Natural killer cell treated with Interleukin-12 subunit alpha and Interleukin-12 subunit beta and Interleukin-15 and Interleukin-18, amount 100 ng/mL, for 72 hours (primary cell): ENCODE data around the gene SCUBE1. TPM values are rescaled to one million over a fixed set of nuclear protein-coding genes. Genes with fewer than 3 reads are reported as not detected.
"Not testable (repeated sequence)": the region's sequence is repeated elsewhere in the genome, so short reads cannot be mapped to it uniquely, and the experiment has no call there.

Experiments
- ATAC-seq, 2 donors: fragments of 150-1000 bp; cut with Tn5 transposase in 1 of 2; sonication (Bioruptor Pico), chemical (Tn5 transposase) in 1 of 2; 2 replicates each; pipeline ENCODE4 v1.10.0; 2021
- DNase-seq: peaks from one replicate; pipeline ENCODE4 v3.0.0; 2022; ENCODE audit warnings: low spot score
- H3K27ac Mint-ChIP-seq, 2 donors: 1 replicate in 1 of 2; 2 replicates in 1 of 2; pipeline ENCODE4 v1.8.0; 2022; ENCODE audit warnings: mixed read lengths in 2 of 2, mild to moderate bottlenecking in 1 of 2, moderate library complexity in 1 of 2
- H3K27me3 Mint-ChIP-seq, 2 donors: 1 replicate in 1 of 2; 2 replicates in 1 of 2; pipeline ENCODE4 v1.8.0; 2022; ENCODE audit warnings: mixed read lengths in 2 of 2
- H3K36me3 Mint-ChIP-seq: one replicate; pipeline ENCODE4 v1.8.0; 2022; ENCODE audit warnings: mixed read lengths
- H3K4me1 Mint-ChIP-seq, 2 donors: 1 replicate in 1 of 2; 2 replicates in 1 of 2; pipeline ENCODE4 v1.8.0; 2022; ENCODE audit warnings: low read depth in 2 of 2, mixed read lengths in 2 of 2, mild to moderate bottlenecking in 1 of 2
- H3K4me3 Mint-ChIP-seq: one replicate; pipeline ENCODE4 v1.8.0; 2022; ENCODE audit warnings: mixed read lengths
- H3K9me3 Mint-ChIP-seq: 2 replicates; pipeline ENCODE4 v1.8.0; 2022; ENCODE audit warnings: mixed read lengths
- total RNA-seq, 2 donors: library from RNA; stranded (reverse); gene quantifications; one replicate each; pipeline ENCODE4 v1.2.3, GENCODE V29; 2022

SCUBE1 gene
- total RNA-seq, 2 donors from 2014 or later = 0.14 TPM; not detected in 1

GRCh38 chr22:43288378-43288777, 54.8 kb downstream of the SCUBE1 start:
- no peaks in the 10 kb centered on the region for H3K9me3 Mint-ChIP-seq
- H3K4me3 Mint-ChIP-seq = no peak overlapping the region

GRCh38 chr22:43287441-43287840, 55.7 kb downstream of the SCUBE1 start:
- peaks cover 0 to 3% of the 10 kb centered on the region in 2 donors for H3K27me3 Mint-ChIP-seq

More at GRCh38 chr22:43288378-43288777, 54.8 kb downstream of the SCUBE1 start:
- Mint-ChIP-seq H3K36me3 (no peaks in the 10 kb centered on the region), H3K4me1 (peaks cover 18 to 19% of the 10 kb centered on the region in 2 donors), H3K27me3 (peaks cover 0 to 3% of the 10 kb centered on the region in 2 donors), H3K27ac (peak overlapping the region; percentile 23 to 53)
- no peak for ATAC-seq
- no peak for DNase-seq

GRCh38 chr22:43281394-43281793, 61.8 kb downstream of the SCUBE1 start:
- Mint-ChIP-seq H3K4me1 (peaks cover 6 to 11% of the 10 kb centered on the region in 2 donors), H3K4me3 (no peak overlapping the region), H3K27me3 (no peaks in the 10 kb centered on the region), H3K9me3 (no peaks in the 10 kb centered on the region), H3K27ac (no peak overlapping the region), H3K36me3 (no peaks in the 10 kb centered on the region)
- DNase-seq (no peak), ATAC-seq (no peak)

More at GRCh38 chr22:43287441-43287840, 55.7 kb downstream of the SCUBE1 start:
- Mint-ChIP-seq H3K27ac (no peak overlapping the region), H3K36me3 (no peaks in the 10 kb centered on the region), H3K9me3 (no peaks in the 10 kb centered on the region), H3K4me1 (peaks cover 18 to 19% of the 10 kb centered on the region in 2 donors), H3K4me3 (no peak overlapping the region)
- DNase-seq (no peak), ATAC-seq (no peak)

- H3K4me1 Mint-ChIP-seq = peaks cover 6 to 14% of the 10 kb centered on the region in 2 donors
- not testable (repeated sequence) for DNase-seq, H3K9me3 Mint-ChIP-seq, H3K27me3 Mint-ChIP-seq, H3K4me3 Mint-ChIP-seq, H3K27ac Mint-ChIP-seq, H3K36me3 Mint-ChIP-seq
- peak in 1 of 2 donors; percentile 50 for ATAC-seq
Measured at GRCh38 chr22:43280523-43280886, 62.7 kb downstream of the SCUBE1 start.

- Mint-ChIP-seq H3K27ac (no peak overlapping the region), H3K27me3 (peaks cover 4 to 7% of the 10 kb centered on the region in 2 donors), H3K36me3 (no peaks in the 10 kb centered on the region), H3K9me3 (no peaks in the 10 kb centered on the region), H3K4me3 (no peak overlapping the region), H3K4me1 (peaks cover 6 to 16% of the 10 kb centered on the region in 2 donors)
- DNase-seq (no peak), ATAC-seq (no peak)
Measured at GRCh38 chr22:43279867-43280522, 63.2 kb downstream of the SCUBE1 start.

- no peak overlapping the region for H3K4me3 Mint-ChIP-seq
- H3K27ac Mint-ChIP-seq = no peak overlapping the region
- DNase-seq (no peak), ATAC-seq (no peak)
- H3K4me1 Mint-ChIP-seq = peaks cover 6 to 21% of the 10 kb centered on the region in 2 donors
- no peaks in the 10 kb centered on the region for H3K9me3 Mint-ChIP-seq
- peaks cover 4 to 7% of the 10 kb centered on the region in 2 donors for H3K27me3 Mint-ChIP-seq
- H3K36me3 Mint-ChIP-seq = no peaks in the 10 kb centered on the region
Measured at GRCh38 chr22:43277987-43278601, 65.1 kb downstream of the SCUBE1 start.

GRCh38 chr22:43277091-43277490, 66.1 kb downstream of the SCUBE1 start:
- ATAC-seq = no peak
- peaks cover 6 to 21% of the 10 kb centered on the region in 2 donors for H3K4me1 Mint-ChIP-seq
- DNase-seq = no peak
- H3K9me3 Mint-ChIP-seq = no peaks in the 10 kb centered on the region
- H3K36me3 Mint-ChIP-seq = no peaks in the 10 kb centered on the region
- H3K27me3 Mint-ChIP-seq = peaks cover 4 to 7% of the 10 kb centered on the region in 2 donors
- H3K27ac Mint-ChIP-seq = no peak overlapping the region
- H3K4me3 Mint-ChIP-seq = no peak overlapping the region

- H3K4me3 Mint-ChIP-seq = no peak overlapping the region
- ATAC-seq = no peak
- no peaks in the 10 kb centered on the region for H3K9me3 Mint-ChIP-seq
- peaks cover 6 to 16% of the 10 kb centered on the region in 2 donors for H3K4me1 Mint-ChIP-seq
- no peak overlapping the region for H3K27ac Mint-ChIP-seq
- no peak for DNase-seq
- peaks cover 4 to 7% of the 10 kb centered on the region in 2 donors for H3K27me3 Mint-ChIP-seq
- H3K36me3 Mint-ChIP-seq = no peaks in the 10 kb centered on the region
Measured at GRCh38 chr22:43276321-43276720, 66.9 kb downstream of the SCUBE1 start.

GRCh38 chr22:43275545-43276317, 67.4 kb downstream of the SCUBE1 start:
- Mint-ChIP-seq H3K36me3 (no peaks in the 10 kb centered on the region), H3K27ac (no peak overlapping the region), H3K27me3 (peaks cover 4 to 7% of the 10 kb centered on the region in 2 donors), H3K9me3 (no peaks in the 10 kb centered on the region), H3K4me1 (peaks cover 6 to 16% of the 10 kb centered on the region in 2 donors), H3K4me3 (no peak overlapping the region)
- no peak for DNase-seq
- no peak for ATAC-seq

GRCh38 chr22:43274595-43275240, 68.5 kb downstream of the SCUBE1 start:
- Mint-ChIP-seq H3K4me1 (peaks cover 0 to 10% of the 10 kb centered on the region in 2 donors), H3K27me3 (peaks cover 4 to 7% of the 10 kb centered on the region in 2 donors), H3K9me3 (no peaks in the 10 kb centered on the region), H3K4me3 (no peak overlapping the region), H3K27ac (no peak overlapping the region), H3K36me3 (no peaks in the 10 kb centered on the region)
- ATAC-seq (no peak), DNase-seq (no peak)

GRCh38 chr22:43273902-43274484, 69.2 kb downstream of the SCUBE1 start:
- Mint-ChIP-seq H3K27me3 (peaks cover 6 to 7% of the 10 kb centered on the region in 2 donors), H3K4me1 (peaks cover 0 to 10% of the 10 kb centered on the region in 2 donors), H3K4me3 (no peak overlapping the region), H3K27ac (no peak overlapping the region), H3K9me3 (no peaks in the 10 kb centered on the region), H3K36me3 (no peaks in the 10 kb centered on the region)
- DNase-seq = no peak
- peak in 1 of 2 donors; percentile 57 for ATAC-seq

- H3K36me3 Mint-ChIP-seq = no peaks in the 10 kb centered on the region
- H3K27me3 Mint-ChIP-seq = peaks cover 6 to 7% of the 10 kb centered on the region in 2 donors
- H3K27ac Mint-ChIP-seq = no peak overlapping the region
- DNase-seq (no peak), ATAC-seq (no peak)
- H3K4me3 Mint-ChIP-seq = no peak overlapping the region
- H3K9me3 Mint-ChIP-seq = no peaks in the 10 kb centered on the region
- H3K4me1 Mint-ChIP-seq = peaks cover 0 to 10% of the 10 kb centered on the region in 2 donors
Measured at GRCh38 chr22:43272869-43273318, 70.3 kb downstream of the SCUBE1 start.

GRCh38 chr22:43272301-43272700, 70.9 kb downstream of the SCUBE1 start:
- no peaks in the 10 kb centered on the region for H3K9me3 Mint-ChIP-seq
- H3K27me3 Mint-ChIP-seq = peaks cover 7 to 8% of the 10 kb centered on the region in 2 donors
- DNase-seq (no peak), ATAC-seq (no peak)
- H3K27ac Mint-ChIP-seq = no peak overlapping the region
- H3K36me3 Mint-ChIP-seq = no peaks in the 10 kb centered on the region
- peaks cover 0 to 10% of the 10 kb centered on the region in 2 donors for H3K4me1 Mint-ChIP-seq
- H3K4me3 Mint-ChIP-seq = no peak overlapping the region
